NCI-H2107 (cell line): ENCODE data around the gene EML3.
"Not testable (repeated sequence)": the region's sequence is repeated elsewhere in the genome, so short reads cannot be mapped to it uniquely, and the experiment has no call there.

ENCODE experiments used
- DNase-seq: peaks from one replicate; lab custom pipeline; 2025; lab: John Stamatoyannopoulos, UW

The EML3 gene

DNA sequence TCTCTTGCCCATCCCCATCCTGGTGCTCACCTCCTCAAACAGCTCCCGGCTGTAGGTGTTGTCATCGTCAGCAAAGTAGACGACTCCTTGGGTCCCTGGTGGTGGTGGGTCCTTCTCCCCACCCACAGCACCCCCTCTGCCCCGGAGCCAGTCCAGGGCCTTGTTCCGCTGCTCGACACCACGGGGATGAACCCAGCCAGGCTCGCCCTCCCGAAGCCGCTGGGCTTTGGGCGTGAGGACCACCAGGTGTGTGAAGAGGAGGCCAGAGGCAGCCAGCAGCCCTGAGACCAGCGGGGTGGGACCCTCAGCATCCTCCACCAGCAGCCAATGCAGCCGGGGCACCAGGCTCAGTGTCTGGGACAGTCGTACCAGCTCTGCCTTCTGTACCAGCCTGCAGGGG lies 4.4 kb upstream of the EML3 start:
- not testable (repeated sequence) for DNase-seq

DNA sequence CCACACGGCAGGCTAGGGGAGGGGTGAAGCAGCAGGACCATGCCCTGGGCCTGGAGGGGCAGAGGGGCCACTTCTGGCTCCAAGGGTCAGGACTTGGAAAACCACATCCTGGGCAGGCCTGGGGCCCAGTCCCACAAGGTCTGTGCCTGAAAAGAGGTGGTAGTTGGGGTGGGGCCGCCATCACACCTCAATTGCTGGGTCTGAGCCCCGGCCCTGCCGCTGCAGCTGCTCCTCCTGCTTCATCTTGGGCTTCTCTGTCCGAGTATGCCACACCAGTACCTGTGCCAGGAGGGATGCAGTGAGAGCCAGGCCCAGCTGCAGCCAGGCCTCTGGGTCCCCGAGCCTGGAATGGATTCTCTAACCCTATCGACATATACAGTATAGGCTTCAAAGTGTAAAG lies 2.9 kb upstream of the EML3 start:
- DNase-seq = no peak

DNA sequence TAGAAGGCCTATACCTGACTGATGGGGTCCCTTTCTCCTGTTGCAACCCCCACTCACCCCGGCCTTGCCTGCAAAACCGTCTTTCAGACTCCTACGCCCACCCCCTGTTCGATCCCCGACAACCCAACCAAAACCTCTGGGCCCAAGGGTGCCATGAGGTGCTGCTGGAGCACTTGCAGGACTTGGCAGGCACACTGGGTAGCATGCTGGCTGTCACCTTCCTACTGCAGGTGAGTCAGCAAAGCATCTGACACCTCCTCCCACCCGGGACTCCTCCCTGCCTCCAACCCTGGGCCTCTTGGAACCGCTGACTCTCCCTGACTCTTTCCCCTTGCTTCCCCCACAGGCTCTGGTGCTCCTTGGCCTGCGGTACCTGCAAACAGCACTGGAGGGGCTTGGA lies 1.7 kb upstream of the EML3 start:
- DNase-seq = no peak

DNA sequence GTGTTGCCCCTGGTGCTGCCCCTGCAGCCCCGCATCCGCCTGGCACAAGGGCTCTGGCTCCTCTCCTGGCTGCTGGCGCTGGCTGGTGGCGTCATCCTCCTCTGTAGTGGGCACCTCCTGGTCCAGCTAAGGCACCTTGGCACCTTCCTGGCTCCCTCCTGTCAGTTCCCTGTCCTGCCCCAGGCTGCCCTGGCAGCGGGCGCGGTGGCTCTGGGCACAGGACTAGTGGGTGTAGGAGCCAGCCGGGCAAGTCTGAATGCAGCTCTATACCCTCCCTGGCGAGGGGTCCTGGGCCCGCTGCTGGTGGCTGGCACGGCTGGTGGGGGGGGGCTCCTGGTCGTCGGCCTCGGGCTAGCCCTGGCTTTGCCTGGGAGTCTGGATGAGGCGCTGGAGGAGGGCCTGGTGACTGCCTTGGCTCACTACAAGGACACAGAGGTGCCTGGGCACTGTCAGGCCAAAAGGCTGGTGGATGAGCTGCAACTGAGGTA lies 760 bp upstream of the EML3 start:
- no peak for DNase-seq

DNA sequence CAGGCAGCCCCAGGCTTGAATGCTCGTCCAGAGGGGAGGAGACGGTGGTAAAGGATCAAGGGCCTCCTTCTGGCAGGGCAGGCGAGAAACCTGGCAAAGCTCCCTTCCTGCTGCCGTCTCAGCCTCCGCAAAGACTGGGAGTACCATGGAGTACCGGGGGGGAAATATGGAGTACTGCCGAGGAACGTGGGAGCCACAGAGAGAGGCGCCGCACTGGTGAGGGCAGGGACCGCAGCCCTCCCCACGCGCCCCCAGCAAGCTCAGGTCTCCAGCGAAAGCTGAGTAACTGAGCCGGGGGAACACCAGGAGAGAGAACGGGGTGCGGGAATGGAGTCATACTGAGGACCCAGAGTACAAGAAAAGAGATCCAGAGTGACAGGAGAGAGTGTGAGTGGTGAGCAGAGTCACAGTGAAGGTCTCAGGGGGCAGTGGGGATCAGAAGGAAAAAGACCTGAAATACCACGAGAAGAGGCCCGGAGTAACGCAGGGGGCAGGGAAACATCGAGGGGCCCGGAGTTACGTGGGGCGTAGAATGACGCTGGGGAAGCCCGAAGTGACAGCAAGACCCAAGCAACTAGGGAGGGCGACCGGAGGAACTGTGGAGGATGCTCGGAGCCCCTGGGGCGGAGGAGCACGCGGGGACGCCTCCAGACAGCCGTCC lies 740 bp downstream of the EML3 start:
- DNase-seq = no peak

DNA sequence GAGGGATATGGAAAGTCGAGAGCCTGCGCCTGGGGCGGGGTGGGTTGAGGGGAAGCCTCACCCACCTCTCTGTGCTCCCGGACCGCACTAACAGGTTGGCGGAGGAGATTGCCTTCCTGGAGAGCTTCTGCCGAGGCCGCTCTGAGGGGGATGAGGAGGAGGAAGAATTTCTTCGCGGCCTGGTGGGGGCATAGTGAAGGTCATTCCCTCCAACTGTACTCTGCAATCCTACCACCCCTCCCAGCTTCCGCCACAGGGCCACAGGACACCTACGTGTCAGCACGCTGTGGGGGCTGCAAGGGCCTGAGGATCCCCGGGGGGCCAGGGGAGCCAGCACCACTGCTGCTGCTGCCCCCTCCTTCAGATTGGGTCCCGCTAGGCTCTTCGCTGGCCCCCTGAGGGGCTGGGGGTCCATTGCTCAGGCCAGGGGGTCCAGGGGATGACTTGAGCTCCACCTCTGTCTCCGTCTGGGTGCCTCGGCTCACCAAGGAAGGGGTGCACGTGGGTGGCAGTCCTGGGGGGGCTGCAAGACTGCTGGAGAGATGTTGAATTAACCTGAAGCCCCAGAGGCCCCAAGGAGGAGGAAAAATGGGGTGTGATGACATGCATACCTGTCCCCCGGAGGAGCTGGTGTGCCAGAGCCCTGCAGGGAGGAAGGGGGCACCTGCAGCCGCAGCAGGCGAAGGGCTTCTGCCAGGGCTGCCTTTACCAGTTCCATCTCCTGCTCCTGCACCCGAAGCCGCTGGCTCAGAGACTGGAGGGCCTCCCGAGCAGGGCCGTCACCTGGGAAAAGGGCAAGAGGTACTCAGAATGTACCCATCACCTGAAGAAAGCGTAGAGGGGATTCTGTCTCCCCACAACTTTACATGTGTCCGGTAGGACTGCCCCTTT lies 1.5 kb downstream of the EML3 start:
- no peak for DNase-seq

DNA sequence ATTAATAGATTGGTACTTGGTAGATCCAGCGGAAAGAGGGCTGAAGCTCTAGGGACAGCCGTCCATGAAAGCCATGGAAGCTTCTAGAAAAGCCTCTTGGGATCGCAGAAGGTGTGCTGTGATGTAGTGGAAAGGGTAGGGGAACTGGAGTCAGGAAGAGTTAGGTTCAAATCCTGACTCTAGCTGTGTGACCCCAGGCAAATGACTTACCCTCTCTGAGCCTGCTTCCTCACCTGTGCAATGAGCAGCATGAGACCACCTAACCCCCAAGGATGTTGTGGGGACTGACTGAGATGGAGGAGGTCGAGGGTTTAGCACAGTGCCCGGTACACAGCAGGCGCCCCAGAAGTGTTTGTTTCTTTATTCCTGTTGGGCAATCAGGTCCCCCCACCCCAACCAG lies 2.2 kb downstream of the EML3 start:
- DNase-seq = no peak

DNA sequence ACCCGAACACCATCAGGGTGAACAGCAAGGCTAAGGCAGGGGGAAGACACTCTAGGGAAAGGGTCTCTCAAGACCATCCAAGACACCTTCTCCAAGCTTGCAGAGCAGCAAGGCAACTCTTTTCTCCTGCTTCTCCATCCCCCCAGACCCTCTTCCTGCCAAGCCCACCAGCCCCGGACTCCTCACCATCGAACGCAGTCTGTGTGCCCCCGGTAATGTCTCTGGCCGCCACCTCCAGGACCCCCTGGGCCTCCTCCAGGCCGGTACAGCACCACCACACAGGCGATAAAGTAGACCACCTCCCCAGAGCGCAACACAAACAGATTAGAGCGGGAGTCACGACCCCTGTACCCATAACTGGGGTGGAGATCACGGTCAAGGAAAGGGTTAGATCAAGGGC lies 3.8 kb downstream of the EML3 start:
- DNase-seq = no peak

DNA sequence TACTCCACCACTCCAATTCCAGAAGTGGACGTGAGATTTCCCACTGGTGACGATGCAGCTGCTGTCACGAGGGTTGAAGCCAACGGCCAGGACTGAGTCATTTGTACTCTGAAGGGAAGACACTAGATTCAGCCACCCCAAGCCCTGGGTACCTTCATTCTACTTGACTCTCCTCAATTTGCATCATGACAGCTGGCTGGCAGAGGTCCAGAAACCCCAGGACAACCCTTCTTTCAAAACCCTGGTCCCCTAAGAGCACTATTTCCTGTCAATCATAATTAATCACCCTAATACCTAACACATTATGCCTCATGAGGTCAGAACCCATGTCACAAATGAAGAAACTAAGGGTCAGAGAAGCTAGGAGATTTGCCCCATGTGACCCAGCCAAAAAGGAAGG lies 4.9 kb downstream of the EML3 start:
- no peak for DNase-seq

DNA sequence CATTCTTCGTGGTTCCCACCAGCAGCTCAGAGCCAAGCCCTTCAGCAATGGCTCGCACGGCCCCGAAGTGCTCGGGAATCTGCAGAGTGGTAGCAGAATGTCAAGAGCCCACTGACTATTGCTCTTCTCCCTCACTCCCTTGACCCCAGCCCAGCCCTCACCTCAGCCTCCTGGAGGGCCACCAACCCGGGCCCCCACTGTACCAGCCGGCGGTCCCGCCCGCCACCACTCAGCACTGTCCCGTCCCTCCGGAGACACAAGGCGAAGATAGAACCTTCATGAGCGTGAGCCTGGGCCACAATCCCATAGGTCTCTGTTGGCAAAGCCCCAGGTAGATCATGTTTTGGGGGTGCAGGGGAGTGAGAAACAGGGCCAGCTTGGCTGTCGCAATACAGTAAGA lies 6.7 kb downstream of the EML3 start:
- no peak for DNase-seq

DNA sequence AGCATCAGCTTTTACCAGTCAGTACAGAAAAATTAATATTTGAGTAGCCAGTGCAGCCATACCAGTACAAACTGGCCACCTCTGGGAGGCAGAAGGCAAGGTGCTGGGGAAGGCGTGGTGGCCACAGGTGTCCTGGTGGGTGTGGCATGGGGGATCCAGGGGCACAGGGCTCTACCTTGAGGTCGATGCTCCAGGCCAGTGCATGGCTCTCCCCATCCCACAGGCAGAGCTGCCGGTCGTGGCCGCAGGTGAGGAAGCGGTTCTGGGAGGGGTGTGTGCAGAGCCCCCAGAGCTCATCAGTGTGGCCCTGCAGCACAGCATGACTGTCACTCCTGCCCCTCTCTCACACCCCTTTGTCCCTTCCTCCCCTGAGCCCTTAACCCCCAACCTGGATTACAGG lies 7.1 kb downstream of the EML3 start:
- DNase-seq = no peak

DNA sequence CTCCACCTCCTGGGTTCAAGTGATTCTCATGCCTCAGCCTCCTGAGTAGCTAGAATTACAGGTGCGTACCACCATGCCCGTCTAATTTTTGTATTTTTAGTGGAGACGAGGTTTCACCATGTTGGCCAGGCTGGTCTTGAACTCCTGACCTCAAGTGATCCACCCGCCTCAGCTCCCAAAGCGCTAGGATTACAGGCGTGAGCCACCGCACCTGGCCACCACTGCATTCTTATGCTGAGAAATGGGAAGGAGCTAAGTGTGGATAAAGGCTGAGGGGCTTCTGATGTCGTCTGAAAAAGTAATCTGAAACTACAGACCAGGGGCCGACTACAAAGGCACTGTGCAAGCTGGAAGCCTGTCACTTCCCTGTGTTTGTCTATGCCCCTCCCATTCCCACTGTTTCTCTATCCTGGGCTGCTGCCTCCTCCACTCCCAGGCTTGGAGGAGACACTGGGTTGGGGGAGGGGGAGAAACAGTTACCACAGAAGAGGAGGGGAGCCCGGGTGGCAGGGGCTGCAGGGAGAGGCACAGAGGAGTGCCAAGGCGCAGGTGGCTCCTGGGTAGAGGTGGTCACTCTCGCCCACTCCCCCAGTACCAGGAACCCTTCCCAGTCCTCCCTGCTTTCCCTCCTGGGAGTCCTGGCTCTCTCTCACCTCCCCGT lies 8.0 kb downstream of the EML3 start:
- DNase-seq = no peak

DNA sequence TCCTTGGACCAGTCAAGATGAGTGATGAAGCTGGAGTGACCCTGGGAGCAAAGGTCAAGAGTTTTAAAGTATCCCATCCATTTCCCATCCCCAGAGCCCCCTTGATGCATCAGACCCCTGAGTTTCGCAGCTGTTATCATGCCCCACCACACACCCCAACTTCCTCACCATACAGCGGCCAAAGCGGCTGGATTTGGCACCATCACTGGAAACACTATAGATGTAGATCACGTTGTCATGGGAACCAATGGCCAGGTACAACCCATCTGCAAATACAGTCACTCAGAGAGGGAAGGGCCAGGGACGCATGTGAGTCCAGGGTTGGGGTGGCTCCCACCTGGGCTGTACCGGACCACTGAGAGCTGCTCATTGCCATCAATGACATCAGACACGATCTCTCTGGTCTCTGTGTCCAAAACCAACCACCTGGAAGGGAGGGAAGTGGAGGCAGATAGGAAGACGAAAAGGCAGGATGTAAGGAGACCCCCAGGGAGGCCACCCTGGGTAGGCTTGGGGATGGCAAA lies 8.7 kb downstream of the EML3 start:
- no peak for DNase-seq

DNA sequence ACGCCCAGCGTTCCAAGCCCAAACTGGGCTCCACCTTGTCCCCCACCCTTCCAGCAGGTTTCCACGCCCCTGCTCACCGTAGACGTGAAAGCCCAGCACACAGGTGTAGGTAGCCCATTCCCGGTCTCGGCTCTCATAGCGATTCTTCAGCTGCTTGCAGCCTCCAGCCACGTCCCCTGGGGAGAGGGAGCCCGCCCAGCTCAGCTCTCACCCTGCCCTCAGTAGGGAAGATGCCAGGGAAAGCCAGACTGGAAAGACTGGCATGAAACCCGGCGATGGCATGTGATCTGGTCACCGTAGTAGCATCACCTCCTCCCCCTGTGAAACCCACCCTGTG lies 9.5 kb downstream of the EML3 start:
- no peak for DNase-seq

DNA sequence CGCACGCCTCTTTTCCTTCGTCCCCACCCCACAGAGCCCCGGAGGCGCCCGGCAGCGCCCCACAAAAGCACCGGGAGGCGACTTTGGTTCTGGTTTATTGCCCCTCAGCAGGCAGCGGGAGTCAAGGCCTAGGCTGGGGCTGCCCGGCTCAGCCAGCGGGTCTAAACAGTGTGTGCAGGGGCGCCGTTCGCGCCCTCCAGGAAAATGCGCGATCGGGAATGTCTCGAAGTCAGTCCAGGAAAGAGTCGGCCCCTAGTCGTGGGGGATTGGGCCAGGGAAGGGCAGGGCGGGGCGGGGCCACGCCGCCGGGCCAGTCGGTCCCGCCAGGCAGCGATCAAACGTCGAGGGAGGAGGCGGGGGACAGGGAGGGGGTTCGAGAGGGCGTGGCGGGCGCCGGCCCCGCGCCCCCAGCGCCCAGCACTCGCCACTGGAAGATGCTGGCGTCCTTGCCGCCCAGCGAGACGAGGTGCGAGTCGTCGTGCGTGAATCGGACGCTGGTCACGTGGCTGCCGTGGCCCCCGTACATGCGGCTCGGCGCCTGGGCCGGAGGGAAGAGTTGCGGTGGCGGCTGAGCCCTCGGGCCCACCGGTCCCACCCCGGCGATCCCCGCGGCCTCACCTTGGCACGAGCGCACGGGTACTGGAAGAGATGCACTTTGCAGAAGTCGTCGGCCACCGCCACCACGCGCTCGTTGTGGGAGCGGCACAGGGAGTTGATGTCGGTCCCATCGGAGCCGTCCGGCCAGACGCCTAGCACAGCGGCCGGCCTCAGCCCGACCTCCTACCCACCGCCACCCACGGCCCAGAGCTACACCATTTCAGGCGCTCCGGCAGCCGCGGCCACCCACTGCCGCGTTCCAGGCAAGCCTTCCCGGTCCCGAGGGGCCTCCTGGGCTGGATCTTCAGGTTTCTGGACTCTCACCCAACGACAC lies 10.2 kb downstream of the EML3 start:
- DNase-seq = no peak

DNA sequence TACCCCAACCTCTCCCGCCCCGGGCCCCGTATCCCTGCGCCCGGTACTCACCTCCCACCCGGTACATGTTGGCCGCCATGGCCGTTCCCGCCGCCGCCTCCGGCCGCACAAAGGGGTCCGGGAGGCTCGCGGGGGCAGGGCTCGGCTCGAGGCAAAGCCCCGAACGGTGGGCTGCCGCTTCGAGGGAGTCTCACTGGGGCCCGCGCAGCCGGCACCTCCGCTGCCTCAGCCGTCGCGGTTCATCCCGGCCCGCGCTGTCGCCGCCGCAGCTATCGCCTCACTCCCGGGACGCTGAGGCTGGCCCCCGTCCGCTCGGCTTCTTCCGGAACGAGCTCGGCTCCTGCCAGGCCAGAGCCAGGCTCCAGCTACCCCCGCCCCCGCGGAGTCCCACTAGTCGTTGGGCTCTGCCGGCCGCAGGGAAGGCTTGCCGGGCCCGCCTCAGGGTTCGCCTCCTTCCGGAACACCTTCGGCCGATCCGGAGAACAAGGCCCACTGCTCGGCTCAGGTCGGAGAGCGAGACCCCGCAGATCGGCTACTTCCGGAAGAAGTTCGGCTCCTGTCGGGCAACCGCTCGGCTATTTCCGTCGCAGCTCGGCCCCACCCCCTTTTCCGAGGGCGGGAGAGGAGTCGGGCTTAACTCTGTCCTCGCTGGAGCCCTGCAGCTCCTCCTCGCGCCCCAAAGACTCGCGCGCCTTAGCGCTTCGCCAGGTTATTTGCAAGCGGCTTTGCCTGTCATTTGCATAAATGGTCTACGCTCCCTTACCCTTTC lies 11.0 kb downstream of the EML3 start, which contains the start of gene MTA2:
TSS of gene MTA2 (minus strand) at position 494 of the 769 bp plus-strand sequence. CDS start at position 79, 415 bp downstream.
- peak; percentile 89 for DNase-seq

DNA sequence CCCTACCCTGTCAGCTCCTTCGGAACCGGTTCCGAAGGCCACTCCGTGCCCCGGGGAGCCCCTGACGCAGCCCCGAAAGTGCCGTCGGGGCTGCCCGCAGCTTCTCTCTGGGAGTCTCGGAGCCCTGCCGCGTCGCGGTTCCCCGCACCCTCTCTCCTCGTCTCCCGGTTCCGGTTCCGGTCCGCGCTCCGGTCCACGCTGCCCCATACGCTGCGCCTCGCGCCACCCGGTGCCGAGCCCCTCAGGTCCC lies 11.5 kb downstream of the EML3 start:
- no peak for DNase-seq

DNA sequence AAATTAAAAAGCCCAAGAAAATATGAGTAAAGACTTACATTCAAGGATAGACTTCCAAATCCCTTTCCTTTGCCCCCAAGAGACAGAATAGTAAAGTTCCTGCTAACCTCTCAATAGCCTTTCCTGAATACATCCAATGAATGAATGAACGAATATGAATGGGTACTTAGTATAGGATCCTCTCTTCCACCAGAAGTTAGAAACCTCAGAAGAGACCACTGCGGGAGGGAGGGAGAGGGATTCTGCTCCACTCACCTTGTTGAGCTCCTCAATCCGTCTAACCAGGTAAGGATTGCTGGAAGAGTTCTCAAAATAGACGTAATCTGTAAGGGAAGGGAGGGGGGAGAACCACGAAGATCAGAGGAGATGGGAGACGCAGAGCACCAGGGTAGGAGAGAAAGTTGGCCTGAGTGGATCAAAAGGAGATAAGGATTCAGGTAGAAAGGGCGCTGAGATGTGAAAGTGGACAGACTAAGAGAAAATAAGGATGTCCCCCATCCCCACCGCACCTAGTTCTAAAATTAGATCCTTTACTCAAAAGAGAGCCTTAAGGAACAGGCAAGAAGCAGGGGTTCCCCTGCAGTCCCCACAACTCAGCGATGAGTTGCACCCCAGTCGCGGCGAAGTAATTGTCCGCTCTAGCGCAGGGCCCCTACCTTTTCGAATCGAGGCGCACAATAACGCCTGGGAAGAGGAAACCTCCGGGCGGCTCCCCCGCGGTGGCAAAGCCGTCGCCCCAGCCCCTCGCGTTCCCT lies 12.0 kb downstream of the EML3 start:
- no peak for DNase-seq

DNA sequence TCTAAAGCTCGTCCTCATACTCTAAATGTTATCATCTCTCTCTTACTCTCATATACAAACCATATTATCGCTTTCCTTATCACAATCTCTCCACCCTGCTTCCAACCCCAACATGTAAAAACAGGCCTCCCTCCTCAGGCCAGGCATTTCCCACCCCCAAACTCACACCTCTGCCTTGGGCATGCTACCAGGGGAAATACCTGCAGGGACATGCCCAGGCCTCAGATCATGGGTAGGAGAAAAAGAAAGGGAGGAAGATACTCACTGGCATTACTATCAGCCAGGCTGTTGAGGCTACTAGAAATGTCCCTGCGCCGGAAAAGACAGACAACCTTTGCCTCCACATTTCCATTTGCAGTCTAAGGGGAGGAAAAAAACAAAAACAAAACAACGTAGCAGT lies 12.7 kb downstream of the EML3 start:
- no peak for DNase-seq

DNA sequence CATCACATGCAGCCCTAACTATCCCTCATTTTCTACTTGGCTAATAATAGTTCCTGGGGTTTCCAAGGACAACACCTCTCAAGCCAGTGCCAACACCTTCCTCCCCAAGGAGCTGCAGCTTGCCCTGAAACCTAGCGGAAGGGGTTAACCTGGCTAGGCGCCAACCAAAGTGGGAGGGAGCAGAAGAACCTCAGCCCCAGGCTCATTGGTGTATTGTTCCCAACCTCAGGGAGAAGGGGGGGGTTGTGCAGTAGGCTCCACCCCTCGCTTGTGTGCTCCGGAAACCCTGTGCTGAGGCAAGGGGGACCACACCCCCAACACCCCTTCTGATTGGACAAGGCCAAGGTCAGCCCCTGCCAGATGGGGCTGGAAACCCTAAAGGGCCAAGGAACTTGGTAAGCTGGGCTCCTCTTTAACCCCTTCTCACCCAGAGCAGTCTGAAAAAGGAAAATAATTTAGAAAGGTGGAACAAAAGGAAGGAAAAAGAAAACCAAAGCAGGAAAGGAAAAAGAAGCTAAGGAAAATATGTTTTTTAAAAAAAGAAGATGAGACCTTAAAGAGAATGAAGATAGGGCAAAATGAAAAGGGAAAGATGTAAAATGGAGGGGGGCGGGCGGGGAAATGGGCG lies 13.4 kb downstream of the EML3 start:
- DNase-seq = peak; percentile 66
